Stomach (tissue), 9 donors: ENCODE data around the gene MIPOL1. TPM values are rescaled to one million over a fixed set of nuclear protein-coding genes. Genes with fewer than 3 reads are reported as not detected.
"Not testable (repeated sequence)": the region's sequence is repeated elsewhere in the genome, so short reads cannot be mapped to it uniquely, and the experiment has no call there.

Experiments used
- DNase-seq, 2 donors: peaks; one replicate each; pipeline versions ENCODE4 v3.0.0 to v3.0.0-alpha.2; 2013 to 2019
- H3K27ac ChIP-seq, 5 donors: fragments of 200-600 bp in 4 of 5; sonication (generic) in 4 of 5; one replicate each; pipeline ENCODE4 v1.5.1; 2013 to 2019; ENCODE audit warnings: mild to moderate bottlenecking in 1 of 5, moderate library complexity in 1 of 5
- H3K27me3 ChIP-seq, 3 donors: fragments of 200-600 bp; sonication (generic); one replicate each; pipeline ENCODE4 v1.5.1; 2017 to 2019; ENCODE audit warnings: mixed run types in 1 of 3
- H3K36me3 ChIP-seq, 4 donors: fragments of 200-600 bp; sonication (generic); 1 replicate in 3 of 4; 2 replicates in 1 of 4; pipeline ENCODE4 v1.5.1; 2016 to 2019
- H3K4me1 ChIP-seq, 4 donors: fragments of 200-600 bp; sonication (generic); one replicate each; pipeline ENCODE4 v1.5.1; 2016 to 2019
- H3K4me3 ChIP-seq, 4 donors: fragments of 200-600 bp; sonication (generic) in 3 of 4; one replicate each; pipeline ENCODE4 v1.5.1; 2016 to 2019; ENCODE audit warnings: mild to moderate bottlenecking in 1 of 4
- H3K9me3 ChIP-seq, 4 donors: fragments of 200-600 bp; sonication (generic); one replicate each; pipeline ENCODE4 v1.5.1; 2016 to 2019
- CTCF ChIP-seq, 7 experiments: fragments of 450-650 bp in 4 of 7; fragments of 200-600 bp in 3 of 7; sonication (generic) in 3 of 7; IDR thresholded peaks; one replicate each; pipeline ENCODE4 v1.5.1; 2016 to 2019; ENCODE audit warnings: antibody characterized with exemption in 7 of 7, control low read depth in 2 of 7, mild to moderate bottlenecking in 1 of 7
- EP300 ChIP-seq: sonication (generic); formaldehyde crosslinking; IDR thresholded peaks from one replicate; pipeline ENCODE4 v1.6.1; 2017; ENCODE audit warnings: antibody characterized with exemption
- POLR2A ChIP-seq, 4 donors: fragments of 450-650 bp; IDR thresholded peaks; one replicate each; pipeline ENCODE4 v1.6.1; 2016; ENCODE audit warnings: antibody characterized with exemption in 4 of 4, control low read depth in 2 of 4, mild to moderate bottlenecking in 1 of 4, moderate library complexity in 1 of 4
- POLR2AphosphoS5 ChIP-seq, 3 donors: sonication (generic); formaldehyde crosslinking; IDR thresholded peaks; one replicate each; pipeline ENCODE4 v1.6.1; 2016; ENCODE audit warnings: antibody characterized with exemption in 3 of 3
- WGBS, 5 donors: extraction: QIAGEN DNeasy Blood & Tissue Kit in 3 of 5; methylation state at CpG; one replicate each; pipeline versions ENCODE4 v1.1.5 to v1.1.7; 2013 to 2018; 5-methylcytosine and 5-hydroxymethylcytosine counted together
- intact Hi-C: fragments of 100-400 bp; cut with DNase I; formaldehyde crosslinking; loops from one replicate; pipeline ENCODE4 v1.15.1; 2023; ENCODE audit warnings: low total_unique reads
- polyA plus RNA-seq, 3 donors: library from polyadenylated mRNA; stranded (reverse); fragments of 200-250 nt; gene quantifications; one replicate each; pipeline ENCODE4 v1.2.3, GENCODE V29; 2013
- total RNA-seq, 5 donors: library from RNA; depleted of rRNA; stranded (reverse); fragments of >200 nt; gene quantifications; one replicate each; pipeline versions ENCODE4 v1.1.0 to v1.2.3, GENCODE V29; 2014 to 2016
- donor health status: healthy with polysubstance abuse.
- donor health status: Bipolar disorder and iron deficiency.
- donor health status: healthy.

Gene MIPOL1
- total and polyA plus RNA-seq, 8 donors = 2.2 to 133 (median 15.8) TPM

- WGBS, 5 donors = 48 to 60% (median 54%) methylated on average over 5 of the region's 5 CpGs
- Histone ChIP-seq H3K9me3 (no peaks in the 10 kb centered on the region), H3K36me3 (no peaks in the 10 kb centered on the region), H3K4me1 (peaks cover 8 to 36% (median 20%) of the 10 kb centered on the region in 4 donors), H3K27me3 (peaks cover 0 to 5% (median 0%) of the 10 kb centered on the region in 3 donors), H3K27ac (peak overlapping the region in 4 of 5 donors; percentile 86 to 92 (median 90)), H3K4me3 (peak overlapping the region; percentile 53 to 75 (median 72))
- intact Hi-C loops = no loop called here
- TF ChIP-seq POLR2AphosphoS5 (IDR thresholded peaks at IDR 0.05) (no peak), EP300 (no peak), POLR2A (IDR thresholded peaks at IDR 0.05) (no peak), CTCF (IDR thresholded peaks at IDR 0.05) (no peak)
- DNase-seq = no peak
These were observed 24.7 kb upstream of the MIPOL1 start for GRCh38 chr14:37172936-37173614.

- no peak overlapping the region for H3K27ac ChIP-seq
- TF ChIP-seq CTCF (IDR thresholded peaks at IDR 0.05) = no peak
- no peak for TF ChIP-seq POLR2AphosphoS5 (IDR thresholded peaks at IDR 0.05)
- TF ChIP-seq EP300 = no peak
- no peak for TF ChIP-seq POLR2A (IDR thresholded peaks at IDR 0.05)
- intact Hi-C loops = no loop called here
- no peak overlapping the region for H3K4me3 ChIP-seq
- H3K36me3 ChIP-seq = no peaks in the 10 kb centered on the region
- H3K4me1 ChIP-seq = peaks cover 0 to 12% (median 4%) of the 10 kb centered on the region in 4 donors
- H3K27me3 ChIP-seq = no peaks in the 10 kb centered on the region
- 81 to 90% (median 87%) methylated on average over 4 of the region's 4 CpGs for WGBS, 5 donors
- DNase-seq = no peak
- no peaks in the 10 kb centered on the region for H3K9me3 ChIP-seq
These were observed 17.7 kb upstream of the MIPOL1 start for GRCh38 chr14:37179896-37180502.

- WGBS, 5 donors = 94 to 97% (median 96%) methylated on average over 7 of the region's 7 CpGs
- not testable (repeated sequence) for H3K36me3 ChIP-seq
These were observed 16.9 kb upstream of the MIPOL1 start for GRCh38 chr14:37180886-37181285.

GRCh38 chr14:37181441-37181840 lies 16.3 kb upstream of the MIPOL1 start:
- Histone ChIP-seq H3K4me1 (no peaks in the 10 kb centered on the region), H3K27ac (no peak overlapping the region), H3K27me3 (no peaks in the 10 kb centered on the region), H3K9me3 (no peaks in the 10 kb centered on the region), H3K36me3 (no peaks in the 10 kb centered on the region), H3K4me3 (no peak overlapping the region)
- intact Hi-C loops = no loop called here
- WGBS, 5 donors = 84 to 88% (median 87%) methylated on average over 6 of the region's 6 CpGs
- no peak for DNase-seq
- TF ChIP-seq CTCF (IDR thresholded peaks at IDR 0.05) (no peak), EP300 (no peak), POLR2A (IDR thresholded peaks at IDR 0.05) (no peak), POLR2AphosphoS5 (IDR thresholded peaks at IDR 0.05) (no peak)

More at GRCh38 chr14:37180886-37181285, 16.9 kb upstream of the MIPOL1 start:
- H3K9me3 ChIP-seq, intact Hi-C loops, H3K27ac ChIP-seq, H3K27me3 ChIP-seq, H3K4me1 ChIP-seq, DNase-seq, H3K4me3 ChIP-seq: not testable (repeated sequence)

- H3K27ac ChIP-seq, H3K27me3 ChIP-seq, DNase-seq, H3K9me3 ChIP-seq, intact Hi-C loops, H3K36me3 ChIP-seq, H3K4me3 ChIP-seq, H3K4me1 ChIP-seq: not testable (repeated sequence)
- WGBS, 5 donors = 85 to 94% (median 89%) methylated on average over 8 of the region's 8 CpGs
These were observed 13.2 kb upstream of the MIPOL1 start for GRCh38 chr14:37184520-37184919.
